Right atrium auricular region (tissue), 2 donors: ENCODE results near the gene ZNF410. TPM values are rescaled to one million over a fixed set of nuclear protein-coding genes. Genes with fewer than 3 reads are reported as not detected.

ENCODE experiments used
- DNase-seq: peaks from one replicate; pipeline ENCODE4 v3.0.0-alpha.2; 2019; ENCODE audit warnings: low spot score
- H3K27ac ChIP-seq, 2 donors: fragments of 200-600 bp; sonication (generic); 1 replicate in 1 of 2; 2 replicates in 1 of 2; pipeline ENCODE4 v1.5.1; 2016 to 2019
- H3K27me3 ChIP-seq, 2 donors: fragments of 200-600 bp; sonication (generic); one replicate each; pipeline versions ENCODE4 v1.5.1 to v1.6.0; 2017 to 2019
- H3K36me3 ChIP-seq: fragments of 200-600 bp; sonication (generic); one replicate; pipeline ENCODE4 v1.5.1; 2016
- H3K4me1 ChIP-seq, 2 donors: fragments of 200-600 bp; sonication (generic); one replicate each; pipeline versions ENCODE4 v1.5.1 to v1.6.0; 2017 to 2019
- H3K4me3 ChIP-seq, 2 donors: fragments of 200-600 bp; sonication (generic); 1 replicate in 1 of 2; 2 replicates in 1 of 2; pipeline ENCODE4 v1.5.1; 2017 to 2019; ENCODE audit warnings: mild to moderate bottlenecking in 1 of 2, moderate library complexity in 1 of 2
- H3K9me3 ChIP-seq, 2 donors: fragments of 200-600 bp; sonication (generic); one replicate each; pipeline ENCODE4 v1.5.1; 2019
- total RNA-seq, 2 donors: library from RNA; depleted of rRNA; stranded (reverse); fragments of >200 nt; gene quantifications; one replicate each; pipeline ENCODE4 v1.1.0, GENCODE V29; 2016
- TF ChIP-seq, protein P1 (sequence below), 2 donors: fragments of 200-600 bp; sonication (generic); IDR thresholded peaks; one replicate each; pipeline ENCODE4 v1.5.1; 2019; ENCODE audit warnings: antibody characterized with exemption in 2 of 2

ZNF410 gene
- total RNA-seq, 2 donors from 2014 or later = 16.2 to 23.4 TPM

- peaks cover 13% of the 10 kb centered on the region for H3K36me3 ChIP-seq
- H3K27ac ChIP-seq = no peak overlapping the region
- TF ChIP-seq, protein P1, sequence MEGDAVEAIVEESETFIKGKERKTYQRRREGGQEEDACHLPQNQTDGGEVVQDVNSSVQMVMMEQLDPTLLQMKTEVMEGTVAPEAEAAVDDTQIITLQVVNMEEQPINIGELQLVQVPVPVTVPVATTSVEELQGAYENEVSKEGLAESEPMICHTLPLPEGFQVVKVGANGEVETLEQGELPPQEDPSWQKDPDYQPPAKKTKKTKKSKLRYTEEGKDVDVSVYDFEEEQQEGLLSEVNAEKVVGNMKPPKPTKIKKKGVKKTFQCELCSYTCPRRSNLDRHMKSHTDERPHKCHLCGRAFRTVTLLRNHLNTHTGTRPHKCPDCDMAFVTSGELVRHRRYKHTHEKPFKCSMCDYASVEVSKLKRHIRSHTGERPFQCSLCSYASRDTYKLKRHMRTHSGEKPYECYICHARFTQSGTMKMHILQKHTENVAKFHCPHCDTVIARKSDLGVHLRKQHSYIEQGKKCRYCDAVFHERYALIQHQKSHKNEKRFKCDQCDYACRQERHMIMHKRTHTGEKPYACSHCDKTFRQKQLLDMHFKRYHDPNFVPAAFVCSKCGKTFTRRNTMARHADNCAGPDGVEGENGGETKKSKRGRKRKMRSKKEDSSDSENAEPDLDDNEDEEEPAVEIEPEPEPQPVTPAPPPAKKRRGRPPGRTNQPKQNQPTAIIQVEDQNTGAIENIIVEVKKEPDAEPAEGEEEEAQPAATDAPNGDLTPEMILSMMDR (IDR thresholded peaks at IDR 0.05) = no peak
These were observed 89.5 kb downstream of the ZNF410 start for GRCh38 chr14:73976125-73976524.

DNA sequence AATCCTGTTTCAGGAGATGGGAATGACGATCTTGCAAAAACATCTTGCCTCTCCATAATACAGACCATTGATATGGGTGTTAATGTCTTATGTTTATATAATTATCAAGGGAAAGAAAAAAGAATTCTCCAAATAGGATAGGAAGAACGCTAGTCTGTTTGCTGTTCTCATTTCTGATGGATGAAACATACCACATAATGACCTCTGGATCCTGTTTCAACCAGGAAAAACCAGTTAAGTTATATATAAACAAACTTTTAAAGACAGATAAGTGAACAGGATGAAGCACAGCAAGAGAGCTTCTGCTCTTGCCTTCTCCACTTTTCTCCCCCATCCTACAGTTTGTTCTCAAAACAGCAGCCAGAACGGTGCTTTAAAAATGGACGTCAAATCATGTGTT is 91.2 kb downstream of the ZNF410 start:
- Histone ChIP-seq H3K27me3 (no peaks in the 10 kb centered on the region), H3K4me3 (no peak overlapping the region), H3K36me3 (peaks cover 8% of the 10 kb centered on the region), H3K9me3 (no peaks in the 10 kb centered on the region), H3K4me1 (peaks cover 0 to 11% of the 10 kb centered on the region in 2 donors), H3K27ac (no peak overlapping the region)
- DNase-seq = no peak
- TF ChIP-seq, protein P1 (IDR thresholded peaks at IDR 0.05) = no peak

More at GRCh38 chr14:73976125-73976524, 89.5 kb downstream of the ZNF410 start:
- Histone ChIP-seq H3K9me3 (no peaks in the 10 kb centered on the region), H3K4me3 (no peak overlapping the region), H3K4me1 (peaks cover 0 to 11% of the 10 kb centered on the region in 2 donors), H3K27me3 (no peaks in the 10 kb centered on the region)
- DNase-seq = no peak

Other genes with a start within 250 kb of the ZNF410 start
- gene DNAL1, start 241.9 kb upstream of the ZNF410 start, total RNA-seq = 1 to 10 TPM; 5.7 to 7.8 TPM
- 10 to 100 TPM; 17.1 to 18.3 TPM for gene PNMA1, start 172.5 kb upstream of the ZNF410 start, total RNA-seq
- 10 to 100 TPM; 15.9 to 25.0 TPM for gene PTGR2, start 35.0 kb upstream of the ZNF410 start, total RNA-seq
- gene FAM161B, start 63.2 kb downstream of the ZNF410 start, total RNA-seq = 1 to 10 TPM; 2.3 to 3.2 TPM
- gene COQ6, start 63.4 kb downstream of the ZNF410 start, total RNA-seq = 10 to 100 TPM; 34.2 to 64.9 TPM
- 1 to 10 TPM; 4.8 to 5.8 TPM for gene ENTPD5, start 132.4 kb downstream of the ZNF410 start, total RNA-seq
- gene BBOF1, start 132.5 kb downstream of the ZNF410 start, total RNA-seq = 1 to 10 TPM; 3.3 to 5.7 TPM
- gene ALDH6A1, start 197.6 kb downstream of the ZNF410 start, total RNA-seq = 10 to 100 TPM; 28.8 to 37.2 TPM
- gene LIN52, start 198.1 kb downstream of the ZNF410 start, total RNA-seq = 1 to 10 TPM; 7.1 to 7.4 TPM